HG03558 (cell line): ENCODE measurements around the gene LPIN1.
A peak's percentile ranks its signal among the peaks of the same experiment; 100 is the strongest.
"Not testable (repeated sequence)": the region's sequence is repeated elsewhere in the genome, so short reads cannot be mapped to it uniquely, and the experiment has no call there.

Source experiments
- ATAC-seq: cut with Tn5 transposase; IDR thresholded peaks from one replicate; pipeline ENCODE4 v1.9.1; 2021; ENCODE audit warnings: moderate number of reproducible peaks; ENCODE audit not compliant: unreplicated experiment; ENCODE audit errors: extremely low read depth

Gene LPIN1

GRCh38 chr2:11856095-11856494, 109.7 kb downstream of the LPIN1 start:
- ATAC-seq = no peak

- ATAC-seq = no peak
These were observed 112.5 kb downstream of the LPIN1 start for GRCh38 chr2:11858883-11859282.

- not testable (repeated sequence) for ATAC-seq
These were observed 113.5 kb downstream of the LPIN1 start for GRCh38 chr2:11859975-11860374.

GRCh38 chr2:11861044-11861443, 114.6 kb downstream of the LPIN1 start:
- ATAC-seq = peak; percentile 38

GRCh38 chr2:11862049-11862448, 115.6 kb downstream of the LPIN1 start:
- ATAC-seq = no peak

- no peak for ATAC-seq
These were observed 116.7 kb downstream of the LPIN1 start for GRCh38 chr2:11863103-11863502.

GRCh38 chr2:11863513-11864328, 117.3 kb downstream of the LPIN1 start:
- ATAC-seq = no peak

- ATAC-seq = no peak
These were observed 118.3 kb downstream of the LPIN1 start for GRCh38 chr2:11864724-11865123.

- no peak for ATAC-seq
These were observed 118.9 kb downstream of the LPIN1 start for GRCh38 chr2:11865378-11865777.

- no peak for ATAC-seq
These were observed 119.4 kb downstream of the LPIN1 start for GRCh38 chr2:11865805-11866204.

GRCh38 chr2:11866358-11867335, 120.2 kb downstream of the LPIN1 start:
- no peak for ATAC-seq

- no peak for ATAC-seq
These were observed 121.5 kb downstream of the LPIN1 start for GRCh38 chr2:11867926-11868325.

GRCh38 chr2:11869391-11869991, 123.1 kb downstream of the LPIN1 start:
- ATAC-seq = no peak

GRCh38 chr2:11870064-11870463, 123.6 kb downstream of the LPIN1 start:
- ATAC-seq = no peak

GRCh38 chr2:11870584-11870983, 124.2 kb downstream of the LPIN1 start:
- ATAC-seq = no peak

- ATAC-seq = no peak
These were observed 125.0 kb downstream of the LPIN1 start for GRCh38 chr2:11871421-11871820.

GRCh38 chr2:11872247-11872947, 126.0 kb downstream of the LPIN1 start:
- no peak for ATAC-seq

- ATAC-seq = no peak
These were observed 126.5 kb downstream of the LPIN1 start for GRCh38 chr2:11872948-11873269.

GRCh38 chr2:11873356-11874154, 127.1 kb downstream of the LPIN1 start:
- ATAC-seq = no peak
